Activated CD4-positive, alpha-beta T cell treated with anti-CD3 and anti-CD28 coated beads for 1 hour (primary cell): ENCODE results near the gene S1PR3.
"Not testable (repeated sequence)": the region's sequence is repeated elsewhere in the genome, so short reads cannot be mapped to it uniquely, and the experiment has no call there.

Source experiments
- DNase-seq: peaks from one replicate; pipeline ENCODE4 v3.0.0-alpha.2; 2020

The S1PR3 gene

GRCh38 chr9:88991066-88992034 lies at the start of gene S1PR3:
TSS of gene S1PR3 (plus strand) at chr9:88991468. CDS start at chr9:89001201, 9,733 bp downstream.
- no peak for DNase-seq

- not testable (repeated sequence) for DNase-seq
Measured at GRCh38 chr9:88941586-88941985, 49.7 kb upstream of the S1PR3 start.

- DNase-seq, result no peak
Measured at GRCh38 chr9:88942411-88942810, 48.9 kb upstream of the S1PR3 start.

GRCh38 chr9:88945636-88946333 lies 45.5 kb upstream of the S1PR3 start:
- no peak for DNase-seq

- no peak for DNase-seq
Measured at GRCh38 chr9:88947581-88948573, 43.4 kb upstream of the S1PR3 start.

- DNase-seq, result no peak
Measured at GRCh38 chr9:88949425-88949824, 41.8 kb upstream of the S1PR3 start.

- DNase-seq, result no peak
Measured at GRCh38 chr9:88949961-88950340, 41.3 kb upstream of the S1PR3 start.

- no peak for DNase-seq
Measured at GRCh38 chr9:88950341-88951154, 40.7 kb upstream of the S1PR3 start.

GRCh38 chr9:88951155-88951542 lies 40.1 kb upstream of the S1PR3 start:
- no peak for DNase-seq

GRCh38 chr9:88952086-88952615 lies 39.1 kb upstream of the S1PR3 start:
- DNase-seq, result no peak

GRCh38 chr9:88952976-88953375 lies 38.3 kb upstream of the S1PR3 start:
- no peak for DNase-seq

- DNase-seq, result no peak
Measured at GRCh38 chr9:88953381-88954029, 37.8 kb upstream of the S1PR3 start.

GRCh38 chr9:88954066-88954465 lies 37.2 kb upstream of the S1PR3 start:
- DNase-seq, result no peak

GRCh38 chr9:88957526-88957925 lies 33.7 kb upstream of the S1PR3 start:
- DNase-seq, result no peak

GRCh38 chr9:88959727-88960469 lies 31.4 kb upstream of the S1PR3 start:
- no peak for DNase-seq

- no peak for DNase-seq
Measured at GRCh38 chr9:88960632-88961031, 30.6 kb upstream of the S1PR3 start.

GRCh38 chr9:88965473-88965872 lies 25.8 kb upstream of the S1PR3 start:
- DNase-seq, result no peak

- no peak for DNase-seq
Measured at GRCh38 chr9:88966894-88967676, 24.2 kb upstream of the S1PR3 start.

GRCh38 chr9:88968799-88969198 lies 22.5 kb upstream of the S1PR3 start:
- DNase-seq, result no peak
